Measurements from ENCODE around the gene TNNC1. TPM values are rescaled to one million over a fixed set of nuclear protein-coding genes. Genes with fewer than 3 reads are reported as not detected.

Gene TNNC1
- total RNA-seq, 5 donors from 2014 or later (not counting 1 experiment from before 2014, with no cell fraction given), result 2.8 to 8.8 (median 4.5) TPM

DNA sequence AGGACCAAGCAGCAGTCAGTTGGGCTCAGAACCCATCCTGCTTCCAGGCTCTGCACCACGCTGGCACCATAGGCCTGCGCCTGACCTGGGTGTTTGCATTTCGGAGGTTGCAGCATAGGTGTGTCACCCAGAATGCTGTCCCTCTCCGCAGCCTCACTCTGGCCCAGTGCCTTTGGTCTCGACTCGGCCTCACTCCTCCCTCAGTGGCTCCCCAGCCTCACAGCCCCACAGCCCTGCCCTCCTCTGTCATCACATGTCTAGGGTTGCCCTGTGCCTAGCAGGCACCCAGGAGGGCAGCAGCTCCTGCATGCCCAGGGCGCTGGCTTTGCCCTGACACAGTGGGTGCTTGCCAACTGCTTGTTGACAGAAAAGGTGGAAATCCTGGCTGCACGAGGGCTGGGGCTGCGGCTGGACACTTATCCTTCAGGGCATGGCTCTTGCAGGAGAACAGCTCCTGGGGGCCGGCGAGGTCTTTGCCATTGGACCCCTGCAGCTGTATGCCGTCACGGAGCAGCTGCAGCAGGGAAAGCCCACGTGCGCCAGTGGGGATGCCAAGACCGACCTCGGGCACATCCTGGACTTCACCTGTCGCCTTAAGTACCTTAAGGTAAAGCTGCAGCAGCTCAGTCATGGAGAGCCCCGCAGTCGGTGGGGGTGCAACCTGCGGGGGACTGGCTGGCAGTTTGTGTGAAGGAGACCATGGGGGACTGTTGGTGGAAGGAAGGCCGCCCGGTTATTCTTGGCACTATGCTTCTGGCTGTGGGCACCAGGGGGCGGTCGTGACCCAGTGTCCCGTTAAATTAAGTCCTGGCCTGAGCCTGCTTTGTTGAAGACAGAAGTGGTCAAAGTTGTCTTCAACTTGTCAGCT lies 17.8 kb upstream of the TNNC1 start:
- Histone ChIP-seq H3K27ac (ENCODE audit: low read length) (no peak overlapping the region), H3K4me1 (ENCODE audit: control insufficient read depth in 1 of 2, extremely low read depth in 1 of 2, insufficient read depth in 2 of 2, low read length in 2 of 2) (no peaks in the 10 kb centered on the region), H3K27me3 (replicated peaks in 1 of 2; ENCODE audit: control insufficient read depth in 2 of 2, extremely low read depth in 1 of 2, insufficient read depth in 2 of 2, low read length in 1 of 2) (no peaks in the 10 kb centered on the region), H3K36me3 (ENCODE audit: control insufficient read depth in 2 of 2, extremely low read depth in 1 of 2, insufficient read depth in 1 of 2, low read length in 1 of 2) (peaks cover 40 to 64% of the 10 kb centered on the region in 2 donors), H3K4me3 (ENCODE audit: control insufficient read depth in 1 of 2, extremely low read depth in 1 of 2, low read length in 1 of 2) (no peak overlapping the region), H3K9me3 (no peaks in the 10 kb centered on the region)
- CTCF ChIA-PET, result no interaction called here
- H3K9me3 Mint-ChIP-seq, result no peaks in the 10 kb centered on the region
- POLR2A ChIA-PET, result no interaction called here
- DNase-seq (peak in 8 of 35 experiments; percentile 10 to 33 (median 25)), ATAC-seq (replicated peaks in 1 of 4) (no peak)
- WGBS (ENCODE audit: insufficient coverage), result 84% methylated on average over 22 of the region's 26 CpGs
- peaks cover 3 to 7% (median 3%) of the 10 kb centered on the region in 3 donors for H3K4me1 Mint-ChIP-seq
- H3K27me3 Mint-ChIP-seq, result no peaks in the 10 kb centered on the region
- peaks cover 30% of the 10 kb centered on the region for H3K36me3 Mint-ChIP-seq
- H3K4me3 Mint-ChIP-seq, result no peak overlapping the region
- H3K27ac Mint-ChIP-seq, result no peak overlapping the region

DNA sequence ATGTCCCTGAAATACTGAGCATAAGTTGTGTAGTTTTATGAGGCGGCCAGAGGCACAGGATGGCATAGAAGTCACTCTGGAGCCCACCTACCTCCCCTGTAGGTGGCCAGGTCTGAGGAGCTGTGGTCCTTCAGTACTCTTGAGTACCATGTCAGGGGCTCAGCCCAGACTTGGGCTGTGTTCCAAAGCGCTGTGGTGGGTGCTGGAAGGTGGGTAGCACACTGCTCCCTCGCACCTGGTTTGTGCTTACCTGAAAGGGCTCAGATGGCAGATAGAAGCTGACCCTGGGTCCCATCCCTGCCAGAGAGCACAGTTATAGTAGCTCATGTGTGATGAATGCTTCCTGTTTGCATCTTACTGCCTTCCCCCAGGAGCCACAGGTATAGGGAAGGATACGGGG lies 17.1 kb upstream of the TNNC1 start:
- Histone ChIP-seq H3K27me3 (replicated peaks in 1 of 2; ENCODE audit: control insufficient read depth in 2 of 2, extremely low read depth in 1 of 2, insufficient read depth in 2 of 2, low read length in 1 of 2) (no peaks in the 10 kb centered on the region), H3K9me3 (no peaks in the 10 kb centered on the region), H3K4me1 (ENCODE audit: control insufficient read depth in 1 of 2, extremely low read depth in 1 of 2, insufficient read depth in 2 of 2, low read length in 2 of 2) (no peaks in the 10 kb centered on the region), H3K4me3 (ENCODE audit: control insufficient read depth in 1 of 2, extremely low read depth in 1 of 2, low read length in 1 of 2) (no peak overlapping the region), H3K27ac (ENCODE audit: low read length) (no peak overlapping the region), H3K36me3 (ENCODE audit: control insufficient read depth in 2 of 2, extremely low read depth in 1 of 2, insufficient read depth in 1 of 2, low read length in 1 of 2) (peaks cover 37 to 60% of the 10 kb centered on the region in 2 donors)
- DNase-seq, result no peak
- ChIA-PET CTCF (no interaction called here), POLR2A (no interaction called here)
- Mint-ChIP-seq H3K27ac (no peak overlapping the region), H3K4me1 (peaks cover 4 to 7% (median 5%) of the 10 kb centered on the region in 3 donors), H3K4me3 (no peak overlapping the region), H3K27me3 (no peaks in the 10 kb centered on the region), H3K9me3 (no peaks in the 10 kb centered on the region), H3K36me3 (peaks cover 31% of the 10 kb centered on the region)
- 100% methylated on average over 3 of the region's 4 CpGs for whole genome bisulfite sequencing (ENCODE audit: insufficient coverage)
- no peak for ATAC-seq (replicated peaks in 1 of 4)

DNA sequence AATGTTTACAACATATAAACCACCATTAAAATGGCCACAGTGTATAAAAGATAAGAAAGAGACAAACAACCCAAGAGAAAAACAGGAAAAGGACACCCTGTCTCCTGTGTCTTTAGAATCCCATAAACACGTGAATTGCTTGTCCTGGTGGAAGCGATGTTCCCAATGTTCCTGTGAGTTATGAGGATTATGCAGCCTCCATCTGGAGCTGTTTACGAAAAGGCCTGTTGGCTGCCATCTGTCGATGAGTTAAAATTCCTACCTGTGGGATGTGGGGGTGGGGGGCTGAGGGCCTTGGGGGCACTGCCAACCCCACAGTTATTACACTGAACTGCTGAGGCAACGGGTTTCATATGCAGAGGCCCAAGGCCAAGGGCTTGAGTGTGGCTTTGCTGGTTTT lies 15.2 kb upstream of the TNNC1 start:
- H3K9me3 Mint-ChIP-seq, result no peaks in the 10 kb centered on the region

DNA sequence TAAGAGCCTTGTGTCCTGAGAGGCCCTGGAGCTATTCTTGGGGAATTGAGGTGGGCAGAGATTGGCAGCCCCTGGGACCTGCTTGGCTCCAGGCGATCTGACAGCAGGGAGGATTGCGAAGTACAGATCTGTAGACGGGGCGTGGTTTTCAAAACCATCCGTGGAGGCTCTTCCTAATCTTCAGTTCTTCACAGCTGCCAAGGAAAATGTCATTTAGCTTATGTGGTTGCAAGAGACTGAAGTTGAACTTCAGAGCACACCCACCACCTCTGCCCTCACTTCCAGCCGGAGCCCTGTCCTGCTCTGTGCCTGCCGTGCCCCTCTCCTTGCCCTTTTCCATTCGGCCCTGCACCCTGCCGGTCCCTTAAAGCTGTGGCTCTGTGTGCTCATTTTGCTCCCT lies 14.5 kb upstream of the TNNC1 start:
- no peaks in the 10 kb centered on the region for H3K27me3 Mint-ChIP-seq
- Histone ChIP-seq H3K27me3 (replicated peaks in 1 of 2; ENCODE audit: control insufficient read depth in 2 of 2, extremely low read depth in 1 of 2, insufficient read depth in 2 of 2, low read length in 1 of 2) (no peaks in the 10 kb centered on the region), H3K4me1 (ENCODE audit: control insufficient read depth in 1 of 2, extremely low read depth in 1 of 2, insufficient read depth in 2 of 2, low read length in 2 of 2) (peaks cover 0 to 4% of the 10 kb centered on the region in 2 experiments), H3K27ac (ENCODE audit: low read length) (no peak overlapping the region), H3K4me3 (ENCODE audit: control insufficient read depth in 1 of 2, extremely low read depth in 1 of 2, low read length in 1 of 2) (no peak overlapping the region), H3K9me3 (no peaks in the 10 kb centered on the region), H3K36me3 (ENCODE audit: control insufficient read depth in 2 of 2, extremely low read depth in 1 of 2, insufficient read depth in 1 of 2, low read length in 1 of 2) (peaks cover 28 to 47% of the 10 kb centered on the region in 2 donors)
- H3K4me3 Mint-ChIP-seq, result no peak overlapping the region
- peaks cover 26% of the 10 kb centered on the region for H3K36me3 Mint-ChIP-seq
- WGBS (ENCODE audit: insufficient coverage), result no CpG with 5 or more reads among the region's 9 CpGs
- DNase-seq (no peak), ATAC-seq (replicated peaks in 1 of 4) (no peak)
- peaks cover 7 to 10% (median 8%) of the 10 kb centered on the region in 3 donors for H3K4me1 Mint-ChIP-seq
- ChIA-PET CTCF (no interaction called here), POLR2A (interaction anchor here (0.6 to 0.7 kb wide), 2 partner anchors 61 to 464 kb away, joined by 5 to 7 read pairs; no protein-coding TSS in a partner anchor)
- peak overlapping the region in 1 of 2 donors; percentile 28 for H3K27ac Mint-ChIP-seq
- no peaks in the 10 kb centered on the region for H3K9me3 Mint-ChIP-seq

More for the DNA sequence above, 15.2 kb upstream of the TNNC1 start:
- ATAC-seq (replicated peaks in 1 of 4), result no peak
- ChIA-PET CTCF (interaction anchor here in 1 of 2 donors (0.6 kb wide), 1 partner anchor 57 kb away, joined by 3 read pairs; no protein-coding TSS in a partner anchor), POLR2A (interaction anchor here (0.6 to 0.7 kb wide), 2 partner anchors 61 to 463 kb away, joined by 5 to 7 read pairs; no protein-coding TSS in a partner anchor)
- Histone ChIP-seq H3K4me1 (ENCODE audit: control insufficient read depth in 1 of 2, extremely low read depth in 1 of 2, insufficient read depth in 2 of 2, low read length in 2 of 2) (no peaks in the 10 kb centered on the region), H3K9me3 (no peaks in the 10 kb centered on the region), H3K4me3 (ENCODE audit: control insufficient read depth in 1 of 2, extremely low read depth in 1 of 2, low read length in 1 of 2) (no peak overlapping the region), H3K36me3 (ENCODE audit: control insufficient read depth in 2 of 2, extremely low read depth in 1 of 2, insufficient read depth in 1 of 2, low read length in 1 of 2) (peaks cover 32 to 54% of the 10 kb centered on the region in 2 donors), H3K27me3 (replicated peaks in 1 of 2; ENCODE audit: control insufficient read depth in 2 of 2, extremely low read depth in 1 of 2, insufficient read depth in 2 of 2, low read length in 1 of 2) (no peaks in the 10 kb centered on the region), H3K27ac (ENCODE audit: low read length) (no peak overlapping the region)
- no peaks in the 10 kb centered on the region for H3K27me3 Mint-ChIP-seq
- no peak overlapping the region for H3K4me3 Mint-ChIP-seq
- H3K36me3 Mint-ChIP-seq, result peaks cover 27% of the 10 kb centered on the region
- no peak for DNase-seq
- H3K27ac Mint-ChIP-seq, result peak overlapping the region in 1 of 2 donors; percentile 28
- 100% methylated on average over 1 of the region's 5 CpGs for WGBS (ENCODE audit: insufficient coverage)
- H3K4me1 Mint-ChIP-seq, result peaks cover 7 to 9% (median 7%) of the 10 kb centered on the region in 3 donors

DNA sequence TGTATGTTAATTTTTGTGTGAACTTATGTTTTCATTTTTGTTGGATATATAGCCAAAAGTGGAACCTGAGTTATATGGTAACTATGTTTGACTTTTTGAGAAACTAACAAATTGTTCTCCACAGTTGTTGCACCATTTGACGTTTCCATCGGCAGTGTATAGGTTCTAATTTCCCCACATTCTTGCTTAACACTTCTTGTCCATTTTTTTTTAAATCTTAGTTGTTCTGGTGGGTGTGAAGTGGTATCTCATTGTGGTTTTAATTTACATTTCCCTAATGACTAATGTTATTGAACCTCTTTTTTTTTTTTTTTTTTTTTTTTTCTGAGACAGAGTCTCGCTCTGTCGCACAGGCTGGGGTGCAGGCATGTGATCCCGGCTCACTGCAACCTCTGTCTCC lies 9.6 kb upstream of the TNNC1 start:
- H3K27me3 ChIP-seq (replicated peaks in 1 of 2; ENCODE audit: control insufficient read depth in 2 of 2, extremely low read depth in 1 of 2, insufficient read depth in 2 of 2, low read length in 1 of 2), result no peaks in the 10 kb centered on the region
- 83% methylated on average over 3 of the region's 5 CpGs for WGBS (ENCODE audit: insufficient coverage)
- peaks cover 0 to 14% of the 10 kb centered on the region in 2 experiments for H3K4me1 ChIP-seq (ENCODE audit: control insufficient read depth in 1 of 2, extremely low read depth in 1 of 2, insufficient read depth in 2 of 2, low read length in 2 of 2)
- H3K27ac Mint-ChIP-seq, result peak overlapping the region in 1 of 2 donors; percentile 41
- no peak overlapping the region for H3K27ac ChIP-seq (ENCODE audit: low read length)
- ChIA-PET CTCF (no interaction called here), POLR2A (no interaction called here)
- ATAC-seq (replicated peaks in 1 of 4) (no peak), DNase-seq (no peak)
- H3K36me3 Mint-ChIP-seq, result peaks cover 22% of the 10 kb centered on the region
- no peaks in the 10 kb centered on the region for H3K27me3 Mint-ChIP-seq
- H3K9me3 ChIP-seq, result no peaks in the 10 kb centered on the region
- no peaks in the 10 kb centered on the region for H3K9me3 Mint-ChIP-seq
- no peak overlapping the region for H3K4me3 ChIP-seq (ENCODE audit: control insufficient read depth in 1 of 2, extremely low read depth in 1 of 2, low read length in 1 of 2)
- peaks cover 2 to 26% (median 23%) of the 10 kb centered on the region in 3 donors for H3K4me1 Mint-ChIP-seq
- peaks cover 15 to 45% of the 10 kb centered on the region in 2 donors for H3K36me3 ChIP-seq (ENCODE audit: control insufficient read depth in 2 of 2, extremely low read depth in 1 of 2, insufficient read depth in 1 of 2, low read length in 1 of 2)
- H3K4me3 Mint-ChIP-seq, result no peak overlapping the region

DNA sequence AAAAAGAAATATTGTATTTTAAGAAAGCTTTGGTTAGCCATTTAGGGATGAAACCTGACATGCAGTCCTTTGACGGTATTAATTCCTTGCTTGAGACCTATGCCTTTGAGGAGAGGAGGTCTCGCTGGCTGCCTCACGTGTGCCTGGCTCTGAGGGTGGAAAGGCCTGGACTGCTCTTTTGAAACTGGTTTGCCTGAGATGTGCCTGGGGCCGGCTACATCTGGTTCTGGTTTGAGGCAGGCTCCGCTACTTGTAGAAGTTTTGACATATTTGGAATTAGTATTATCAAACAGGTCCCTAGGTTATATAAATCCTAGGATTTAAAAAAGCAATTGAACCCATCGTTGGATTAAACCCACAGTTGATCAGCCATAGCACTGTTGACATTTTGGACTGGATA lies 8.0 kb upstream of the TNNC1 start:
- peaks cover 13 to 41% of the 10 kb centered on the region in 2 donors for H3K36me3 ChIP-seq (ENCODE audit: control insufficient read depth in 2 of 2, extremely low read depth in 1 of 2, insufficient read depth in 1 of 2, low read length in 1 of 2)
- no peak overlapping the region for H3K4me3 ChIP-seq (ENCODE audit: control insufficient read depth in 1 of 2, extremely low read depth in 1 of 2, low read length in 1 of 2)
- no peaks in the 10 kb centered on the region for H3K9me3 ChIP-seq
- ATAC-seq (replicated peaks in 1 of 4) (no peak), DNase-seq (no peak)
- H3K27ac ChIP-seq (ENCODE audit: low read length), result no peak overlapping the region
- H3K27me3 ChIP-seq (replicated peaks in 1 of 2; ENCODE audit: control insufficient read depth in 2 of 2, extremely low read depth in 1 of 2, insufficient read depth in 2 of 2, low read length in 1 of 2), result no peaks in the 10 kb centered on the region
- no peak overlapping the region for H3K27ac Mint-ChIP-seq
- H3K36me3 Mint-ChIP-seq, result peaks cover 27% of the 10 kb centered on the region
- peaks cover 0 to 22% of the 10 kb centered on the region in 2 experiments for H3K4me1 ChIP-seq (ENCODE audit: control insufficient read depth in 1 of 2, extremely low read depth in 1 of 2, insufficient read depth in 2 of 2, low read length in 2 of 2)
- ChIA-PET POLR2A (interaction anchor here in 1 of 2 donors (0.6 to 0.7 kb wide), 2 partner anchors 29 to 154 kb away, joined by 4 to 6 read pairs; no protein-coding TSS in a partner anchor), CTCF (no interaction called here)
- WGBS (ENCODE audit: insufficient coverage), result 100% methylated on average over 1 of the region's 6 CpGs
- peaks cover 9 to 39% (median 36%) of the 10 kb centered on the region in 3 donors for H3K4me1 Mint-ChIP-seq
- no peaks in the 10 kb centered on the region for H3K9me3 Mint-ChIP-seq
- H3K27me3 Mint-ChIP-seq, result no peaks in the 10 kb centered on the region
- H3K4me3 Mint-ChIP-seq, result no peak overlapping the region

Measured in T-cell (primary cell).